Sigmoid colon (tissue), 4 donors: Measurements from ENCODE around the gene MYO18A.

Experiments used
- CTCF ChIP-seq, 4 experiments: fragments of 450-650 bp in 3 of 4; fragments of 200-600 bp in 1 of 4; IDR thresholded peaks; one replicate each; pipeline ENCODE4 v1.5.1; 2016 to 2019; ENCODE audit warnings: antibody characterized with exemption in 4 of 4, mild to moderate bottlenecking in 3 of 4, moderate library complexity in 2 of 4
- EP300 ChIP-seq, 4 donors: sonication (generic); formaldehyde crosslinking; IDR thresholded peaks; one replicate each; pipeline ENCODE4 v1.6.1; 2017; ENCODE audit warnings: antibody characterized with exemption in 4 of 4
- POLR2A ChIP-seq, 2 donors: fragments of 450-650 bp; IDR thresholded peaks; one replicate each; pipeline ENCODE4 v1.6.1; 2016; ENCODE audit warnings: antibody characterized with exemption in 2 of 2, mild to moderate bottlenecking in 2 of 2, moderate library complexity in 2 of 2
- POLR2AphosphoS5 ChIP-seq, 4 donors: sonication (generic); formaldehyde crosslinking; IDR thresholded peaks; one replicate each; pipeline ENCODE4 v1.6.1; 2017; ENCODE audit warnings: antibody characterized with exemption in 4 of 4

GRCh38 chr17:29078183-29079045 lies 101.8 kb downstream of the MYO18A start:
- TF ChIP-seq CTCF (IDR thresholded peaks at IDR 0.05) (no peak), POLR2AphosphoS5 (IDR thresholded peaks at IDR 0.05) (no peak), EP300 (IDR thresholded peaks at IDR 0.05) (no peak), POLR2A (IDR thresholded peaks at IDR 0.05) (no peak)
